SK-N-MC (cell line): ENCODE results near the gene ATP6V0A1.
A peak's percentile ranks its signal among the peaks of the same experiment; 100 is the strongest.

ENCODE experiments used
- DNase-seq: peaks from one replicate; pipeline ENCODE4 v3.0.0-alpha.2; 2011; ENCODE audit warnings: low read depth, low spot score
- H3K27ac ChIP-seq: fragments of 200-600 bp; sonication (generic); 2 replicates; pipeline ENCODE4 v1.5.1; 2016; ENCODE audit warnings: mixed run types
- H3K36me3 ChIP-seq: fragments of 200-600 bp; sonication (generic); 2 replicates; pipeline ENCODE4 v1.6.1; 2017; ENCODE audit warnings: antibody characterized with exemption, low read length, mixed read lengths; ENCODE audit not compliant: insufficient read depth
- H3K4me3 ChIP-seq: fragments of 200-600 bp; sonication (generic); 2 replicates; pipeline ENCODE4 v1.5.1; 2016
- H3K9ac ChIP-seq: fragments of 200-600 bp; sonication (generic); 2 replicates; pipeline ENCODE4 v1.8.0; 2017; ENCODE audit warnings: mixed run types, mixed read lengths; ENCODE audit not compliant: insufficient read length
- H3K9me3 ChIP-seq: fragments of 200-600 bp; sonication (generic); 2 replicates; pipeline ENCODE4 v1.6.1; 2017; ENCODE audit warnings: low read depth, mild to moderate bottlenecking, antibody characterized with exemption, low read length, moderate library complexity, mixed read lengths
- EZH2 ChIP-seq: fragments of 200-600 bp; sonication (generic); IDR thresholded peaks from one replicate; pipeline ENCODE4 v1.6.1; 2017; ENCODE audit warnings: antibody characterized with exemption
- FOXP2 ChIP-seq: optimal IDR thresholded peaks from 2 replicates; pipeline ENCODE3; 2011; ENCODE audit warnings: mild to moderate bottlenecking, moderate library complexity; ENCODE audit not compliant: insufficient read depth; ENCODE audit errors: extremely low read length, control extremely low read depth
- POLR2AphosphoS5 ChIP-seq: IDR thresholded peaks from 2 replicates; pipeline ENCODE4 v1.6.1; 2012; ENCODE audit warnings: mild to moderate bottlenecking, low read depth, low read length, borderline replicate concordance

Gene ATP6V0A1

DNA sequence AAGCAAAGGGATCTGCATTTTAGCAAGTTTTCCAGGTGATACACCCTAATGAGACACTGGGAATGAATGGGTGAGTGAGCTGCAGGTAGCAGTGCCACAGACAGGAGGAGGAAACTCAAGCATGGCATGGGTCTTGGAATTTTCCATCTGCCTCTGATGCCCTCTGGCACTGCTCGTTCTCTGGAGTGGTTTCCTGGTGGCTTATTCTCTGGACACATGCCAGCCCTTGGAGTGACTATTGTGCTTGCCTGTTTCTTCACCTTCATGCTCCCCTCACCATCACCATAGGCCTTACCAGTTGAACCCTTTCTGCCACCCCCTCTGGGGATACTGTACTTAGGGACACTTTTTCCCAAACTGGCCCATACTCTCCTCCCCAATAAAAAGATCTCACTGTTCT, 104.9 kb downstream of the ATP6V0A1 start:
- Histone ChIP-seq H3K4me3 (peak overlapping the region; percentile 89), H3K36me3 (peaks cover 27% of the 10 kb centered on the region), H3K27ac (0 out of 2 replicates have a peak overlapping the region, but pooled peaks have one; percentile 21), H3K9ac (peak overlapping the region; percentile 96), H3K9me3 (no peaks in the 10 kb centered on the region)
- TF ChIP-seq POLR2AphosphoS5 (no peak), FOXP2 (no peak), EZH2 (no peak)
- no peak for DNase-seq

GRCh38 chr17:42563950-42564349, 105.3 kb downstream of the ATP6V0A1 start:
- no peak for DNase-seq
- H3K4me3 ChIP-seq = peak overlapping the region; percentile 89; the same call in 1 of the 2 replicates
- H3K9ac ChIP-seq = peak overlapping the region; percentile 28
- peaks cover 31% of the 10 kb centered on the region for H3K36me3 ChIP-seq
- TF ChIP-seq EZH2 = no peak
- no peak for TF ChIP-seq POLR2AphosphoS5
- TF ChIP-seq FOXP2 = no peak
- no peaks in the 10 kb centered on the region for H3K9me3 ChIP-seq
- H3K27ac ChIP-seq = no peak overlapping the region

GRCh38 chr17:42564815-42565522, 106.3 kb downstream of the ATP6V0A1 start:
- Histone ChIP-seq H3K27ac (no peak overlapping the region), H3K9ac (no peak overlapping the region), H3K36me3 (peaks cover 41% of the 10 kb centered on the region), H3K4me3 (no peak overlapping the region), H3K9me3 (no peaks in the 10 kb centered on the region)
- DNase-seq = no peak
- TF ChIP-seq EZH2 = no peak
- no peak for TF ChIP-seq POLR2AphosphoS5
- TF ChIP-seq FOXP2 = no peak

GRCh38 chr17:42565523-42566214, 107.0 kb downstream of the ATP6V0A1 start:
- peak overlapping the region; percentile 88 for H3K27ac ChIP-seq
- H3K4me3 ChIP-seq = no peak overlapping the region; the same call in 1 of the 2 replicates

GRCh38 chr17:42566215-42566882, 107.7 kb downstream of the ATP6V0A1 start:
- H3K27ac ChIP-seq = peak overlapping the region; percentile 88
- peaks cover 53% of the 10 kb centered on the region for H3K36me3 ChIP-seq
- peak overlapping the region; percentile 94 for H3K4me3 ChIP-seq
- no peak for TF ChIP-seq POLR2AphosphoS5
- TF ChIP-seq FOXP2 = no peak
- TF ChIP-seq EZH2 = no peak
- DNase-seq = no peak
- no peaks in the 10 kb centered on the region for H3K9me3 ChIP-seq
- peak overlapping the region; percentile 63 for H3K9ac ChIP-seq

More at GRCh38 chr17:42565523-42566214, 107.0 kb downstream of the ATP6V0A1 start:
- TF ChIP-seq EZH2 (no peak), POLR2AphosphoS5 (no peak), FOXP2 (no peak)
- Histone ChIP-seq H3K9ac (no peak overlapping the region), H3K36me3 (peaks cover 48% of the 10 kb centered on the region), H3K9me3 (no peaks in the 10 kb centered on the region)
- DNase-seq = no peak

DNA sequence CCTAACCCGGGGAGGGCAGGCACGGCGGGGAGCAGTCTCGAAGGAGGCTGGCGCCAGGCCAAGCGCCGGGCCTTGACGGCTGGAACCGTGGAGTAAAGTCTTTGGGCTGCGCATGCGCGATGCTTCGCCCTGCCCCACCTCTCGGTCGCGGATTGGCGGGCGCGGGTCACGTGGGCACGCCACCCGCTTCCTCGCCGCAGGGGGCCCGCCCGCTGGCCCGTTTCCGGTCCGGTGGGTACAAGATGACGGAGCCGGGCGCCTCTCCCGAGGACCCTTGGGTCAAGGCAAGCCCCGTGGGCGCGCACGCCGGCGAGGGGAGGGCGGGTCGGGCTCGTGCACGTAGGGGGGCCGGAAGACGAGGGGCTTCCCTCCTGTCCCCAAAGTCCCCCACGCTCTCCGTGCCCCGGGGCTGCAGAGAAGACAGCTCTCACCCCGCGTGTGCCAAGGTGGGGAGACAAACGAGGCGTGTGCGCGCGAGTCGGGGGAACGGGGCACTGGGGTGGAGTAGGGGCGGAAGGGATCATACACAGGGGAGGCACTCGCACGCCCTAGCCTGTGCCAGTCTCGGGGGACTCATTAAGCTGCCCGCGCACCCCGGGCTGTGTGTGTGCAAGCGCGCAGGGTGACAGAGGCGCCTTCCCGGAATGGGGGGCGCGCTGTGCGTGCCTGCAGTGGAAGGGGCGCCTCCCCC, 108.3 kb downstream of the ATP6V0A1 start, which contains the start of gene MLX:
MLX (plus strand) TSS at position 218 of the 691 bp plus-strand sequence; CDS start at position 243, 25 bp downstream.
- peak; percentile 40 for DNase-seq
- Histone ChIP-seq H3K9me3 (no peaks in the 10 kb centered on the region), H3K4me3 (peak within 1 kb of the TSS; percentile 94), H3K27ac (peak within 1 kb of the TSS; percentile 88), H3K9ac (peak within 1 kb of the TSS; percentile 73), H3K36me3 (peaks cover 60% of the 10 kb centered on the region)
- TF ChIP-seq FOXP2 = no peak
- TF ChIP-seq POLR2AphosphoS5 = peak; percentile 68; the same call in 1 of the 2 replicates
- no peak for TF ChIP-seq EZH2

DNA sequence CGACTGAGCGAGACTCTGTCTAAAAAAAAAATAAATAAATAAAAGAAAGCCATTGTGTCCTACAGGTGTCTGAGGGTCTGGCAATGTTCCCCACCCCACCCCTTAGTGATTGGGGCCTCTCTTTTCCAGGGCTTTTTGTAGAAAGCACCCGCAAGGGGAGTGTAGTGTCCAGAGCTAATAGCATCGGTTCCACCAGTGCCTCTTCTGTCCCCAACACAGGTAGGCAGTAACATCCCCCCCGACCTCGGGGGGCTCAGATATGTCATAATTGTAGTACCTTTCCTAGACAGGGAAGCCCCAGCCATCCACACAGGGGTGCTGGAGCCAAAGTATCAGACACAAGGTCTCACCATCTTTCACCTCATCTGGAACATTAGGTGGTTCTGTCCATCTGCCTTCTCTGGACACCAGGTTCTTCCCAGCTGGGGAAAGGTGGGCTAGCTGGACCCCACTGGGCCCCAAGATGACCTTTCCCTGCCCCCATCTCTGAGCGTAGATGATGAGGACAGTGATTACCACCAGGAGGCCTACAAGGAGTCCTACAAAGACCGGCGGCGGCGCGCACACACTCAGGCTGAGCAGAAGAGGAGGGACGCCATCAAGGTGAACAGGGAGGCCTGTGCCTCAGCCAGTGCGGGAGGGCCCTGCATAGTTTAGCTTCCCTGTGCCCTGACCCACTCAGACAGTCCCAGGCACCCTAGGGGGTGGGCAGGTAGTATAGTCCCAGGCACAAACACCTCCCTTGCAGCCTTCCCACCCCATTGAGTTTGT, 109.8 kb downstream of the ATP6V0A1 start:
- Histone ChIP-seq H3K9me3 (no peaks in the 10 kb centered on the region), H3K36me3 (peaks cover 74% of the 10 kb centered on the region), H3K27ac (no peak overlapping the region), H3K9ac (no peak overlapping the region), H3K4me3 (no peak overlapping the region)
- TF ChIP-seq FOXP2 = no peak
- TF ChIP-seq EZH2 = no peak
- TF ChIP-seq POLR2AphosphoS5 = no peak
- DNase-seq = no peak
